Endothelial cell of umbilical vein (primary cell): ENCODE results near the gene ESRRA. TPM values are rescaled to one million over a fixed set of nuclear protein-coding genes. Genes with fewer than 3 reads are reported as not detected.

Source experiments
- BruUV-seq: library from RNA; stranded (reverse); fragments of 400-500 nt; replicated peaks from 2 replicates; lab custom pipeline; 2021; lab: Mats Ljungman, UMichigan
- CTCF ChIA-PET: fragments of 300-600, 350-600 bp; sonication (Branson Sonifier 250); formaldehyde crosslinking; loops from one replicate; lab custom pipeline; 2021; ENCODE audit warnings: antibody characterized with exemption, inconsistent platforms; lab: Charles Lee
- POLR2A ChIA-PET: fragments of 300-600, 350-600 bp; sonication (Branson Sonifier 250); formaldehyde crosslinking; loops from one replicate; lab custom pipeline; 2021; ENCODE audit warnings: antibody characterized with exemption, inconsistent platforms; lab: Charles Lee
- DNase-seq: peaks from one replicate; pipeline ENCODE4 v3.0.0-alpha.2; 2011; ENCODE audit warnings: low read depth, low spot score
- FAIRE-seq: peaks from 2 replicates; lab custom pipeline; 2011; peaks lifted over from hg19 to GRCh38; lab: Jason Lieb, UNC
- H2AFZ ChIP-seq: 2 replicates; pipeline ENCODE4 v1.6.0; 2012; ENCODE audit warnings: low read depth, low read length, control low read depth, inconsistent platforms
- H3K27ac ChIP-seq: 2 replicates; pipeline ENCODE4 v1.5.1; 2011; ENCODE audit warnings: low read depth, mild to moderate bottlenecking, control low read depth, low read length, moderate library complexity; ENCODE audit not compliant: insufficient read depth
- H3K27me3 ChIP-seq, 2 experiments: 2 replicates each; pipeline versions ENCODE4 v1.6.0 to v1.6.1; 2011; ENCODE audit warnings: low read length in 2 of 2, mixed read lengths in 1 of 2; ENCODE audit not compliant: control insufficient read depth in 2 of 2, insufficient read depth in 2 of 2
- H3K36me3 ChIP-seq, 2 experiments: 2 replicates in 1 of 2; 3 replicates in 1 of 2; pipeline ENCODE4 v1.5.1; 2011; ENCODE audit warnings: low read length in 2 of 2, mild to moderate bottlenecking in 1 of 2, moderate library complexity in 1 of 2; ENCODE audit not compliant: control insufficient read depth in 2 of 2, insufficient read depth in 2 of 2; ENCODE audit errors: extremely low read depth in 1 of 2
- H3K4me1 ChIP-seq: 3 replicates; pipeline ENCODE4 v1.5.1; 2011; ENCODE audit warnings: mild to moderate bottlenecking, low read length; ENCODE audit not compliant: control insufficient read depth, insufficient read depth; ENCODE audit errors: extremely low read depth
- H3K4me2 ChIP-seq: 2 replicates; pipeline ENCODE4 v1.6.1; 2011; ENCODE audit warnings: low read length, control low read depth, mixed read lengths; ENCODE audit not compliant: insufficient read depth
- H3K4me3 ChIP-seq, 3 experiments: fragments of 200-600 bp in 1 of 3; sonication (generic), shearing (Covaris generic) in 1 of 3; replicated peaks in 1 of 3; 2 replicates each; pipeline ENCODE4 v1.5.1; 2011 to 2016; ENCODE audit warnings: control low read depth in 3 of 3, low read length in 3 of 3, mild to moderate bottlenecking in 2 of 3, inconsistent platforms in 1 of 3, low read depth in 1 of 3, moderate library complexity in 1 of 3; ENCODE audit not compliant: insufficient read depth in 1 of 3
- H3K79me2 ChIP-seq: 2 replicates; pipeline ENCODE4 v1.6.0; 2012; ENCODE audit warnings: low read length, inconsistent platforms; ENCODE audit not compliant: control insufficient read depth, insufficient read depth
- H3K9ac ChIP-seq: replicated peaks from 2 replicates; pipeline ENCODE3; 2011; ENCODE audit warnings: low read length, control low read depth; ENCODE audit not compliant: insufficient read depth; ENCODE audit errors: extremely low read depth
- H3K9me1 ChIP-seq: replicated peaks from 3 replicates; pipeline ENCODE4 v1.6.0; 2011; ENCODE audit warnings: mild to moderate bottlenecking, low read length; ENCODE audit not compliant: control insufficient read depth, insufficient read depth; ENCODE audit errors: extremely low read depth
- H3K9me3 ChIP-seq: replicated peaks from 2 replicates; pipeline ENCODE4 v1.5.1; 2012; ENCODE audit warnings: low read length, inconsistent platforms; ENCODE audit not compliant: control insufficient read depth, insufficient read depth
- H4K20me1 ChIP-seq: replicated peaks from 2 replicates; pipeline ENCODE3; 2011; ENCODE audit warnings: mild to moderate bottlenecking, low read length; ENCODE audit not compliant: control insufficient read depth, insufficient read depth; ENCODE audit errors: extremely low read depth
- CTCF ChIP-seq, 2 donors: IDR thresholded peaks; 1 replicate in 1 of 2; 2 replicates in 1 of 2; pipeline ENCODE4 v1.5.1; 2011; ENCODE audit warnings: low read length in 2 of 2, mild to moderate bottlenecking in 2 of 2, moderate library complexity in 2 of 2, control low read depth in 1 of 2, inconsistent platforms in 1 of 2, low read depth in 1 of 2; ENCODE audit not compliant: insufficient read depth in 1 of 2; ENCODE audit errors: extremely low read depth in 1 of 2
- EZH2 ChIP-seq: IDR thresholded peaks from 2 replicates; pipeline ENCODE4 v1.6.1; 2012; ENCODE audit warnings: borderline replicate concordance, low read depth, mild to moderate bottlenecking, moderate library complexity, low read length, inconsistent platforms; ENCODE audit not compliant: severe bottlenecking
- FOS ChIP-seq: IDR thresholded peaks from 2 replicates; pipeline ENCODE4 v1.6.1; 2011; ENCODE audit warnings: mild to moderate bottlenecking, low read length, moderate library complexity, borderline replicate concordance; ENCODE audit not compliant: insufficient read depth
- GATA2 ChIP-seq: IDR thresholded peaks from 2 replicates; pipeline ENCODE4 v1.7.0; 2011; ENCODE audit warnings: low read depth, mild to moderate bottlenecking, moderate library complexity, mixed read lengths, low read length; ENCODE audit not compliant: insufficient read length, insufficient read depth
- JUN ChIP-seq: IDR thresholded peaks from 2 replicates; pipeline ENCODE4 v1.6.1; 2011; ENCODE audit warnings: borderline replicate concordance, low read depth; ENCODE audit not compliant: insufficient read length, insufficient read depth
- MAX ChIP-seq: IDR thresholded peaks from 2 replicates; pipeline ENCODE4 v1.6.1; 2011; ENCODE audit not compliant: insufficient read depth, insufficient read length
- MYC ChIP-seq: IDR thresholded peaks from one replicate; pipeline ENCODE4 v1.6.1; 2011; ENCODE audit warnings: mild to moderate bottlenecking, low read depth, low read length
- POLR2A ChIP-seq: IDR thresholded peaks from 2 replicates; pipeline ENCODE4 v1.6.1; 2012; ENCODE audit warnings: low read depth, mild to moderate bottlenecking, control low read depth, low read length
- POLR2AphosphoS5 ChIP-seq: IDR thresholded peaks from 2 replicates; pipeline ENCODE4 v1.6.1; 2012; ENCODE audit warnings: low read depth, mild to moderate bottlenecking, control low read depth, low read length, moderate library complexity; ENCODE audit not compliant: insufficient read depth
- dilution Hi-C: fragments of 300-500 bp; cut with MboI; formaldehyde crosslinking; loops from one replicate; pipeline ENCODE4 v1.15.0; 2019; ENCODE audit warnings: low sequenced_read_pairs; ENCODE audit not compliant: extremely low pct_ligation_motif_present
- intact Hi-C: fragments of 100-400 bp; cut with micrococcal nuclease; formaldehyde crosslinking; loops from one replicate; pipeline ENCODE4 v1.10.0; 2022
- polyA plus RNA-seq, 4 experiments: library from polyadenylated mRNA; depleted of rRNA in 3 of 4; stranded (reverse) in 3 of 4; unstranded in 1 of 4; fragments of >200 nt; gene quantifications; 2 replicates each; pipeline versions ENCODE4 v1.2.1 to v1.2.3, GENCODE V29; 2011 to 2012; ENCODE audit warnings: missing spikeins in 1 of 4
- total RNA-seq: library from RNA; stranded (reverse); gene quantifications from 2 replicates; pipeline ENCODE4 v1.2.3, GENCODE V29; 2021

Gene ESRRA
- total and polyA plus RNA-seq, 2 donors (not counting 3 experiments of a cell fraction or from before 2014, with no cell fraction given): 17.2 to 37.4 TPM

- peak overlapping the region; percentile 50 for H2AFZ ChIP-seq
- no peak overlapping the region for H3K4me2 ChIP-seq
- DNase-seq (peak; percentile 21), FAIRE-seq (no peak)
- no peaks in the 10 kb centered on the region for H3K36me3 ChIP-seq
- CTCF ChIA-PET: interaction anchor here (0.6 to 1.2 kb wide), 3 partner anchors 82 to 299 kb away, joined by 3 to 4 read pairs (median 3); no protein-coding TSS in a partner anchor
- H3K9ac ChIP-seq: no peak overlapping the region
- dilution Hi-C loops: no loop called here
- TF ChIP-seq POLR2A (no peak), EZH2 (no peak), FOS (no peak), MYC (no peak), CTCF (IDR thresholded peaks at IDR 0.05; ENCODE audit: extremely low read depth in 1 of 2, insufficient read depth in 1 of 2, low read depth in 1 of 2, low read length in 2 of 2) (no peak), GATA2 (no peak), POLR2AphosphoS5 (no peak), JUN (no peak), MAX (no peak)
- H3K27me3 ChIP-seq: peaks cover 42 to 58% of the 10 kb centered on the region in 2 experiments
- intact Hi-C loops: no loop called here
- no peak overlapping the region for H3K27ac ChIP-seq
- no peaks in the 10 kb centered on the region for H4K20me1 ChIP-seq
- no peaks in the 10 kb centered on the region for H3K79me2 ChIP-seq
- no peaks in the 10 kb centered on the region for H3K9me3 ChIP-seq
- POLR2A ChIA-PET: interaction anchor here (0.6 kb wide), 1 partner anchor 53 kb away, joined by 3 read pairs; no protein-coding TSS in a partner anchor
- H3K9me1 ChIP-seq: no peaks in the 10 kb centered on the region
- no TSS peak for BruUV-seq
- H3K4me1 ChIP-seq: peaks cover 17% of the 10 kb centered on the region
- H3K4me3 ChIP-seq: peak overlapping the region in 1 of 3 experiments; percentile 15
Observed at GRCh38 chr11:64298966-64299846, 6.1 kb upstream of the ESRRA start.
